ENCODE results near the gene CMC4.

Gene CMC4

DNA sequence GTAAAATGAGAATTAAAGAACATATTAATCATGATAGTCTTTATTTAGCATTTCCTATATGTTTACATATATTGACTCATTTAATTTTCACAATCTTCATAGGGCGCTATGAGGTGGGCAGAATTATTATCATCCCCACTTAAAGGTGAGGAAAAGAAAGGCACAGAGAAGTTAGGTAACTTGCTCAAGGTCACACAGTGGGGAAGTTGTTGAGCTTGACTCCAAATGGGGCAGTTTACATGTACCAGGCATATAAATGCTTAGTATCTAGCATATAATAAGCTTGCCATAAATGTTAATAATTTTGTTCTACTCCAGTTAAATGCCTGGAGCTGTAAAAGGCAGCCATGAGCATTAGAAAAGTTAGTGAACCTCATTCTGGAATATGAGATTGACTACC, 1.5 kb downstream of the CMC4 start:
- no peak for DNase-seq (ENCODE audit: low read depth)
- TF ChIP-seq CTCF (IDR thresholded peaks at IDR 0.05; ENCODE audit: insufficient read depth, low read depth, low read length, missing control alignments): no peak
- H3K4me3 ChIP-seq (ENCODE audit: low read length): peak overlapping the region; percentile 63

- no peak overlapping the region for H3K4me3 ChIP-seq (ENCODE audit: low read length)
- no peak for TF ChIP-seq CTCF (IDR thresholded peaks at IDR 0.05; ENCODE audit: insufficient read depth, low read depth, low read length, missing control alignments)
- peak; percentile 24 for DNase-seq (ENCODE audit: low read depth)
These were observed 2.8 kb downstream of the CMC4 start for GRCh38 chrX:155068165-155068564.

- no peak for TF ChIP-seq CTCF (IDR thresholded peaks at IDR 0.05; ENCODE audit: insufficient read depth, low read depth, low read length, missing control alignments)
- H3K4me3 ChIP-seq (ENCODE audit: low read length): peak overlapping the region; percentile 9
- DNase-seq (ENCODE audit: low read depth): peak; percentile 59
These were observed 5.8 kb downstream of the CMC4 start for GRCh38 chrX:155065035-155065734.

DNA sequence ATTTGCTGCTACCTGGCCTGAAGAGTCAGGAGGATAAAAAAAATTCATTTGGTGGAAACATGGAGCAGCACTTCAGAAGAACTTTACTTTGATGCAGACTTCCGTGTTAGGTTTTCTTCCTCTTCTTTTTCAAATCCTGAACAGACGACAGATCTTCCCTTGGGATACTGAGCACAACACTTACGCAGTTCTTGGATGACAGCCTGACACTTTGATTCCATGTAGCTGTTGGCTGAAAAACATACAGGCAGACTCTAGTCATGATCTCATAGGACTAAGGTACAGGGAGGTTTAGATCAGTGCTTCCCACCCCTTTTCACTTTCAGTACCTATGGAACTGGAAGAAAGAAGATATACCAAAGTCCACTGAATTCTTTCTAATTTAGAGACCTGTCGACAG, 9.2 kb downstream of the CMC4 start:
- TF ChIP-seq CTCF (IDR thresholded peaks at IDR 0.05; ENCODE audit: insufficient read depth, low read depth, low read length, missing control alignments): no peak
- no peak overlapping the region for H3K4me3 ChIP-seq (ENCODE audit: low read length)
- no peak for DNase-seq (ENCODE audit: low read depth)

GRCh38 chrX:155056877-155057792, 13.8 kb downstream of the CMC4 start:
- H3K4me3 ChIP-seq (ENCODE audit: low read length): peak overlapping the region; percentile 16
- peak; percentile 70 for DNase-seq (ENCODE audit: low read depth)
- TF ChIP-seq CTCF (IDR thresholded peaks at IDR 0.05; ENCODE audit: insufficient read depth, low read depth, low read length, missing control alignments): peak; percentile 70

GRCh38 chrX:155056471-155056870, 14.5 kb downstream of the CMC4 start:
- no peak for DNase-seq (ENCODE audit: low read depth)
- TF ChIP-seq CTCF (IDR thresholded peaks at IDR 0.05; ENCODE audit: insufficient read depth, low read depth, low read length, missing control alignments): no peak
- H3K4me3 ChIP-seq (ENCODE audit: low read length): no peak overlapping the region

Data from epithelial cell of esophagus (primary cell).